ENCODE results near the gene USP28.
"Not testable (repeated sequence)": the region's sequence is repeated elsewhere in the genome, so short reads cannot be mapped to it uniquely, and the experiment has no call there.

- TF ChIP-seq CTCF (IDR thresholded peaks at IDR 0.05; ENCODE audit: low read length); EZH2 (optimal IDR thresholded peaks at IDR 0.05; ENCODE audit: low read depth, low read length): not testable (repeated sequence)
These were observed 86.4 kb downstream of the USP28 start for GRCh38 chr11:113789016-113789415.
